A375 (cell line): Measurements from ENCODE around the gene CASP14. TPM values are rescaled to one million over a fixed set of nuclear protein-coding genes. Genes with fewer than 3 reads are reported as not detected.

Experiments used
- total RNA-seq: library from RNA; depleted of rRNA; stranded (reverse); fragments of >200 nt; shearing (Covaris generic); gene quantifications from 2 replicates; pipeline ENCODE4 v1.2.3, GENCODE V29; 2014; rRNA removed

The CASP14 gene, protein sequence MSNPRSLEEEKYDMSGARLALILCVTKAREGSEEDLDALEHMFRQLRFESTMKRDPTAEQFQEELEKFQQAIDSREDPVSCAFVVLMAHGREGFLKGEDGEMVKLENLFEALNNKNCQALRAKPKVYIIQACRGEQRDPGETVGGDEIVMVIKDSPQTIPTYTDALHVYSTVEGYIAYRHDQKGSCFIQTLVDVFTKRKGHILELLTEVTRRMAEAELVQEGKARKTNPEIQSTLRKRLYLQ
- not detected in 2 replicates for total RNA-seq

DNA sequence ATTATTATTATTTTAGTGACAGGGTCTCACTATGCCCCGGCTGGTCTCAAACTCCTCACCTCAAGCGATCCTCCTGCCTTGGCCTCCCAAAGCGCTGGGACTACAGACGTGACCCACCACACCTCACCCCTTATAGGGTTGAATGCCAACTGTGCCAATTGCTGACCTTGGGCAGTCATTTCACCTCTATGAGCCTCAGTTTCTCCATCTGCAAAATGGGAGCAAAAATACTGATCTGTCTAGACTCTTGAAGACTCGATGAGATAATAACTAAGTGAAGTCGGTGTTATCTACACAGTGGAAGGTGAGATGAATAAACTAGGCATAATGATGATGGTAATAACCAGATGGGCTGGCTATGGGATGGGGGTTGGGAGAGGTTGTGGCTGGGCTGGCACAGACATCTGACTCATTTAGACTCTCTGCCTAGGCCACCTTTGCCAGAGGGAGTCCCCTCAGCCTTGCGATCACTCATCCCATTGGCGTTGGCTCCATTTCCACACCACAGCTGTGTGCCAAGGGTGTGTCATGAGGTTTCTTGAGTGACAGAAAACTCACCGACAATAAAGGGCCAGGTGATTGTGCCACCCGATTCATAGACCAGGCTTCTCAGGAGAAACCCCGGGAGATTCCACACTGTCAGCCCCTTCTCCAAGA, at the start of gene CASP14:
TSS of gene CASP14 (plus strand) at position 596 of the 657 bp plus-strand sequence. CDS start 2,772 bp downstream, outside the sequence.

DNA sequence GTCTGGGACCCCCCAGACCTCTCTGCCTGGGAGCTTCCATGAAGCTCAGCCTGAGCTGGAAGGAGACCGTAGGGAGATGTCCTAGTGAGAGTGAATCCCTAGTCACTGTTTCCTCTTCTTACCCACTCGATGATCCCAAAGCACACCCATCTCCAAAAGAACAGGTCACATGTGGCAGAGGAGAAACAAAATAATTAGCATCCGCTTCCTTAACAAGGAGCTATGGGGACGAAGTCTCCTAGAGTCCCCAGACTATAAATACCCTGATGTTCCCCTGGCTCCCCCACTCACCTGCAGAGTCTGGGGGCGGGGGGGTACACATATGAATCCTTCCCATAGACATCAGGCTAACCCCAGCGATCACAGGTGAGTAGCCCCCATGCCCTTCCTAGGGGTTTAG, 32.6 kb downstream of the CASP14 start, which contains the start of gene OR1I1:
TSS of gene OR1I1 (plus strand) at position 301 of the 400 bp plus-strand sequence. CDS start 4,855 bp downstream, outside the sequence.

DNA sequence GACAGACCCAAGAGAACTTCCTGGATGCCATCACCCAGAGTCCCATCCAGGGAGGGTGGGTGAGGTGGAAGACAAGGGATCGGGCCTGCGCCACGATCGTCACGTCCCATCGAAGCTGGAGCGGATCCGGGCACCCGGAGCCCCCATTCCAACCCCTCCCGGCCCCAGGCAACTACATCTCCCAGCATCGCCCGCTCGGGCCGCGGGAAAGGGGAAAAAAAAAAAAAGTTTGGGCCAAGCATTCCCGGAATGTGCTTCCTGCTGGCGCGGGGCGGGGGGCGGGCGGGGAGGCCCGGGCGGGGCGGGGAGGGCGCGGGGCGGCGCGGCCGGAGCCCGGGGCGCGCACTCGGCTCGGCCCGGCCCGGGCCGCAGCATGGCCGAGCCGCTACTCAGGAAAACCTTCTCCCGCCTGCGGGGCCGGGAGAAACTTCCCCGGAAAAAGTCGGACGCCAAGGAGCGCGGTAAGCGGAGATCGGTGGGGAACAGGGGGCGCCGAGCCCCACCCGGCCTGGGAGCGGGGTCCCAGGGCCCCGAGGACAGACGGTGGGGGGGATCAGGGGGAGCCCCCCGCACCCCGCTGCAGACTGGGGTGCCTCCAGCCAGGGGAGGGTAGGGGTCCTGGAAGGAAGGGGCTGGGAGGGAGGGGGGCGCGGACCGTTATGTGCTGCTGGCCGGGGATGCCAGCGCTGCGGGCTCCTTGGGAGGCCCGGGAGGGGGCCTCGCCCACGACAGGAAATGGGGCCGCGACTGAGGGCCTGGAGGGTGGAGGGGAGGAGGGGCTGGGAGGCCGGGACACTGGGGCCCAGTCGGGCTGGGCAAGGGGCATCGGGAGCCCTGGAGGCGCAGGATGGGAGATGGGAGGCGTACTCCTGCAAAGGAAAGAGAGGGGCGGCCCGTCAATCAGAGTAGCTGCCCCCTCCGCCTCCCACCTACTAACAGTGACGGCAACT, 58.1 kb downstream of the CASP14 start, which contains the start of gene SYDE1:
TSS of gene SYDE1 (plus strand) at position 341 of the 950 bp plus-strand sequence. CDS start at position 374, 33 bp downstream.

Other genes with a start within 250 kb of the CASP14 start
- not detected in 2 replicates for gene OR7A5, start 214.3 kb upstream of the CASP14 start, total RNA-seq
- 0.30 TPM in 1 of 2 replicates, not detected in the other for gene OR7C1, start 214.3 kb upstream of the CASP14 start, total RNA-seq
- not detected in 2 replicates for gene OR7A10, start 200.6 kb upstream of the CASP14 start, total RNA-seq
- gene OR7A17, start 163.3 kb upstream of the CASP14 start, total RNA-seq, result not detected in 2 replicates
- gene OR7C2, start 108.0 kb upstream of the CASP14 start, total RNA-seq, result not detected in 2 replicates
- not detected in 2 replicates for gene SLC1A6, start 69.6 kb upstream of the CASP14 start, total RNA-seq
- gene OR1I1, start 32.7 kb downstream of the CASP14 start, total RNA-seq, result 0.11 TPM in 1 of 2 replicates, not detected in the other
- gene SYDE1, start 57.9 kb downstream of the CASP14 start, total RNA-seq, result 84.9 and 99.9 TPM in 2 replicates
- gene NOTCH3, start 151.5 kb downstream of the CASP14 start, total RNA-seq, result 4.5 and 6.7 TPM in 2 replicates
- 3.1 and 4.6 TPM in 2 replicates for gene EPHX3, start 183.0 kb downstream of the CASP14 start, total RNA-seq